ENCODE measurements around the gene CCDC12.

CCDC12 gene

GRCh38 chr3:47017504-47018268 lies 41.1 kb upstream of the CCDC12 start:
- DNase-seq (ENCODE audit: low read depth): peak; percentile 64
- TF ChIP-seq CTCF (conservative IDR thresholded peaks at IDR 0.05; ENCODE audit: low read depth, low read length): no peak
- no peak overlapping the region for H3K4me3 ChIP-seq (ENCODE audit: low read depth, low read length)

GRCh38 chr3:47016934-47017435 lies 40.4 kb upstream of the CCDC12 start:
- peak; percentile 83 for DNase-seq (ENCODE audit: low read depth)
- TF ChIP-seq CTCF (conservative IDR thresholded peaks at IDR 0.05; ENCODE audit: low read depth, low read length): no peak
- H3K4me3 ChIP-seq (ENCODE audit: low read depth, low read length): no peak overlapping the region

- no peak overlapping the region for H3K4me3 ChIP-seq (ENCODE audit: low read depth, low read length)
- DNase-seq (ENCODE audit: low read depth): no peak
These were observed 39.8 kb upstream of the CCDC12 start for GRCh38 chr3:47016086-47016933.

GRCh38 chr3:47015151-47015550 lies 38.6 kb upstream of the CCDC12 start:
- H3K4me3 ChIP-seq (ENCODE audit: low read depth, low read length): no peak overlapping the region
- DNase-seq (ENCODE audit: low read depth): no peak
- TF ChIP-seq CTCF (conservative IDR thresholded peaks at IDR 0.05; ENCODE audit: low read depth, low read length): no peak

More at GRCh38 chr3:47016086-47016933, 39.8 kb upstream of the CCDC12 start:
- TF ChIP-seq CTCF (conservative IDR thresholded peaks at IDR 0.05; ENCODE audit: low read depth, low read length): no peak

GRCh38 chr3:47014036-47014435 lies 37.5 kb upstream of the CCDC12 start:
- no peak overlapping the region for H3K4me3 ChIP-seq (ENCODE audit: low read depth, low read length)
- TF ChIP-seq CTCF (conservative IDR thresholded peaks at IDR 0.05; ENCODE audit: low read depth, low read length): no peak
- DNase-seq (ENCODE audit: low read depth): no peak

- DNase-seq (ENCODE audit: low read depth): no peak
- H3K4me3 ChIP-seq (ENCODE audit: low read depth, low read length): no peak overlapping the region
- no peak for TF ChIP-seq CTCF (conservative IDR thresholded peaks at IDR 0.05; ENCODE audit: low read depth, low read length)
These were observed 36.7 kb upstream of the CCDC12 start for GRCh38 chr3:47013231-47013630.

All from choroid plexus epithelial cell (primary cell).